Endodermal cell (in vitro differentiated cells): Measurements from ENCODE around the gene MTNR1B. TPM values are rescaled to one million over a fixed set of nuclear protein-coding genes. Genes with fewer than 3 reads are reported as not detected.
A peak's percentile ranks its signal among the peaks of the same experiment; 100 is the strongest.

Experiments
- DNase-seq: peaks from one replicate; pipeline ENCODE4 v3.0.0-alpha.2; 2017
- H3K27ac ChIP-seq: 2 replicates; pipeline ENCODE4 v1.5.1; 2013; ENCODE audit warnings: mild to moderate bottlenecking, low read depth, low read length, moderate library complexity
- H3K27me3 ChIP-seq: 2 replicates; pipeline ENCODE4 v1.6.1; 2013; ENCODE audit warnings: mild to moderate bottlenecking, low read length, moderate library complexity; ENCODE audit not compliant: insufficient read depth, control insufficient read depth, poor library complexity, severe bottlenecking
- H3K36me3 ChIP-seq: 2 replicates; pipeline ENCODE4 v1.7.0; 2013; ENCODE audit warnings: mild to moderate bottlenecking, low read length, moderate library complexity; ENCODE audit not compliant: control insufficient read depth, insufficient read depth
- H3K4me1 ChIP-seq: one replicate; pipeline ENCODE4 v1.7.0; 2013; ENCODE audit warnings: low read length; ENCODE audit not compliant: control insufficient read depth, insufficient read depth
- H3K4me3 ChIP-seq: 2 replicates; pipeline ENCODE4 v1.5.1; 2013; ENCODE audit warnings: mild to moderate bottlenecking, low read length, moderate library complexity
- H3K9ac ChIP-seq: 2 replicates; pipeline ENCODE4 v1.6.1; 2013; ENCODE audit warnings: mild to moderate bottlenecking, low read length, moderate library complexity; ENCODE audit not compliant: poor library complexity, severe bottlenecking; ENCODE audit errors: extremely low read depth
- H3K9me3 ChIP-seq: 2 replicates; pipeline ENCODE4 v1.6.1; 2013; ENCODE audit warnings: mild to moderate bottlenecking, low read length, moderate library complexity; ENCODE audit not compliant: control insufficient read depth
- H3K27ac Mint-ChIP-seq: 2 replicates; pipeline ENCODE4 v1.8.0; 2020; ENCODE audit warnings: mixed read lengths
- H3K27me3 Mint-ChIP-seq: 2 replicates; pipeline ENCODE4 v1.8.0; 2021; ENCODE audit warnings: mild to moderate bottlenecking, mixed read lengths; ENCODE audit not compliant: insufficient read depth
- H3K36me3 Mint-ChIP-seq: 2 replicates; pipeline ENCODE4 v1.8.0; 2020; ENCODE audit warnings: low read depth, mixed read lengths
- H3K4me1 Mint-ChIP-seq: 2 replicates; pipeline ENCODE4 v1.8.0; 2020; ENCODE audit warnings: mixed read lengths
- H3K4me3 Mint-ChIP-seq: 2 replicates; pipeline ENCODE4 v1.8.0; 2020; ENCODE audit warnings: mild to moderate bottlenecking, moderate library complexity, mixed read lengths
- H3K9me3 Mint-ChIP-seq: 2 replicates; pipeline ENCODE4 v1.8.0; 2020; ENCODE audit warnings: mild to moderate bottlenecking, mixed read lengths
- CTCF ChIP-seq: fragments of 200-600 bp; sonication (generic); conservative IDR thresholded peaks from 2 replicates; pipeline ENCODE4 v1.5.0; 2021; ENCODE audit warnings: antibody characterized with exemption, mild to moderate bottlenecking
- WGBS, 2 experiments: methylation state at CpG; one replicate each; pipeline versions ENCODE4 v1.1.5 to v1.1.7; 2013; ENCODE audit warnings: missing lambda C conversion rate in 2 of 2, mixed read lengths in 1 of 2; ENCODE audit not compliant: insufficient coverage in 1 of 2, insufficient read length in 1 of 2; 5-methylcytosine and 5-hydroxymethylcytosine counted together
- total RNA-seq, 2 donors: library from RNA; stranded (reverse); fragmentation: NEBNext Ultra II Directional in 1 of 2; extraction: Animal tissue kit (Norgen Biotek cat#: 25700) in 1 of 2; gene quantifications; 2 replicates in 1 of 2; 3 replicates in 1 of 2; pipeline ENCODE4 v1.2.1, GENCODE V29; 2021

Gene MTNR1B
- total RNA-seq, 2 donors from 2014 or later, result 0.53 TPM; not detected in 1

GRCh38 chr11:92939305-92939704, 30.1 kb upstream of the MTNR1B start:
- H3K4me3 Mint-ChIP-seq, result no peak overlapping the region
- Histone ChIP-seq H3K36me3 (no peaks in the 10 kb centered on the region), H3K27me3 (no peaks in the 10 kb centered on the region), H3K27ac (no peak overlapping the region), H3K4me1 (no peaks in the 10 kb centered on the region), H3K9ac (no peak overlapping the region), H3K9me3 (peaks cover 18% of the 10 kb centered on the region), H3K4me3 (no peak overlapping the region)
- H3K27me3 Mint-ChIP-seq, result peaks cover 45% of the 10 kb centered on the region
- H3K27ac Mint-ChIP-seq, result no peak overlapping the region
- peaks cover 26% of the 10 kb centered on the region for H3K9me3 Mint-ChIP-seq
- no peak for TF ChIP-seq CTCF
- H3K36me3 Mint-ChIP-seq, result peaks cover 13% of the 10 kb centered on the region
- peaks cover 3% of the 10 kb centered on the region for H3K4me1 Mint-ChIP-seq
- WGBS, 2 experiments, result 97% methylated on average over 4 of the region's 4 CpGs
- no peak for DNase-seq

GRCh38 chr11:92941676-92942571, 27.5 kb upstream of the MTNR1B start:
- Mint-ChIP-seq H3K4me1 (peaks cover 3% of the 10 kb centered on the region), H3K36me3 (peaks cover 21% of the 10 kb centered on the region), H3K9me3 (peaks cover 44% of the 10 kb centered on the region), H3K4me3 (no peak overlapping the region), H3K27me3 (peaks cover 32% of the 10 kb centered on the region), H3K27ac (no peak overlapping the region)
- Histone ChIP-seq H3K9me3 (peaks cover 44% of the 10 kb centered on the region), H3K27ac (no peak overlapping the region), H3K36me3 (no peaks in the 10 kb centered on the region), H3K9ac (no peak overlapping the region), H3K4me3 (peak overlapping the region; percentile 29), H3K27me3 (no peaks in the 10 kb centered on the region), H3K4me1 (no peaks in the 10 kb centered on the region)
- WGBS, 2 experiments, result 51 to 100% methylated on average over 2 to 11 of the region's 12 CpGs
- TF ChIP-seq CTCF, result peak; percentile 85
- no peak for DNase-seq

- WGBS, 2 experiments, result 85 to 87% methylated on average over 3 of the region's 3 CpGs
- Histone ChIP-seq H3K27me3 (no peaks in the 10 kb centered on the region), H3K36me3 (no peaks in the 10 kb centered on the region), H3K4me3 (no peak overlapping the region), H3K27ac (no peak overlapping the region), H3K9me3 (peaks cover 86% of the 10 kb centered on the region), H3K9ac (no peak overlapping the region), H3K4me1 (no peaks in the 10 kb centered on the region)
- H3K36me3 Mint-ChIP-seq, result peaks cover 42% of the 10 kb centered on the region
- H3K4me3 Mint-ChIP-seq, result no peak overlapping the region
- peaks cover 6% of the 10 kb centered on the region for H3K27me3 Mint-ChIP-seq
- H3K4me1 Mint-ChIP-seq, result peaks cover 2% of the 10 kb centered on the region
- peaks cover 90% of the 10 kb centered on the region for H3K9me3 Mint-ChIP-seq
- H3K27ac Mint-ChIP-seq, result no peak overlapping the region
- TF ChIP-seq CTCF, result no peak
- DNase-seq, result no peak
Measured at GRCh38 chr11:92946707-92947106, 22.7 kb upstream of the MTNR1B start.
